NCI-H345 treated with DMSO at 0.1 percent for 48 hours (cell line): ENCODE data around the gene TCP11.

Experiments used
- DNase-seq: peaks from one replicate; lab custom pipeline; 2025; ENCODE audit not compliant: unreplicated experiment; lab: John Stamatoyannopoulos, UW

The TCP11 gene

DNA sequence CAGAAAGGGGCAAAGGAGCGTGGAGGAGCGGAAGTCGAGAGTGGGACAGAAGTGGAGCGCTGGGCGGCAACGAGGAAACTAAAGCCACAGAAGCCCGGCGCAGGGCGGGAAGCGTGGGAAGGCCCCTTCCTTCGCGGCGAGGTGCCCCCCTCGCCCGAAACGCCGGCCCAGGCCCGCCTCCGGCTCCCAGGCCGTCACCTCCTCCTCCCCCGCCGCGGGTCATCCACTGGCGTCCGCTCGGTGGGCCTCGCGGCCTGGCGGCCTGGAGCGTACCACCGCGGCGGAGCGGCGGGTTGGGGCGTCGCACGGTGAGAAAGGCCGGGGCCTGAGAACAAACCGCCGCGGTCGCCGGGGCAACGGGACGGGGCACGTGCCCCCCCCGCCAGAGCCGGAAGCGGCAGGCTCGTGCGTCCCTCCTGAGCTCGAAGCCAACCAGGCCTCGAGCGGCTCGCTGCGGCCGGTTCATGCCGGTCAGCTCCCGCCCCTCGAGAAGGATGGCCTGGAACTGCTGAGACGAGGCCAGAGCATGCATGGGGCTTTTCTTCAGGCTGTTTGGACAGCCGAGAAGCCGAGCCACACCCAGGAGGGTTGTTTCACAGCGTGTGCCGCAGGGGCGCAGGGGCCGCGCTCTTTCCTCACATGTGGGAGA, at the start of gene TCP11:
Gene TCP11 (minus strand): TSS at position 333 of the 649 bp plus-strand sequence. CDS start 469 bp downstream, outside the sequence.
- DNase-seq = no peak

DNA sequence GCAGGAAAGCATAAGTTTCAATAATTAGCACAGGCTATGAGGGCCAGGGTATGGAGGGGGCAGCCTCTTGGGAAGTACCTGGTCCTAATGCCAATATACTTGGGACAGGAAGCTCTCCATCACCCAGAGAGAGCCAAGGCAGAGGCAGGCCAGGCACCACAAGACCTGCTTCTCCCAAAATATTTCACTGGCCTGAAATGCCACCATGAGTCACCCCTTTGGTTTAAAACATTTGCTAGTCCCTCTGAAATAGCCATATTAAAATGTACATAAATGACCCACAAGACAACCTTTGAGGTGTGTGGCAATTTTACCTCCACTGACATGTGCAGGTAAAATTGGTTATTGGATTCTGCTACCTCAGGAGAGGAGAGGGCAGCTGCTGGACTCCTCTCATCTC, 49.2 kb upstream of the TCP11 start:
- DNase-seq = no peak

DNA sequence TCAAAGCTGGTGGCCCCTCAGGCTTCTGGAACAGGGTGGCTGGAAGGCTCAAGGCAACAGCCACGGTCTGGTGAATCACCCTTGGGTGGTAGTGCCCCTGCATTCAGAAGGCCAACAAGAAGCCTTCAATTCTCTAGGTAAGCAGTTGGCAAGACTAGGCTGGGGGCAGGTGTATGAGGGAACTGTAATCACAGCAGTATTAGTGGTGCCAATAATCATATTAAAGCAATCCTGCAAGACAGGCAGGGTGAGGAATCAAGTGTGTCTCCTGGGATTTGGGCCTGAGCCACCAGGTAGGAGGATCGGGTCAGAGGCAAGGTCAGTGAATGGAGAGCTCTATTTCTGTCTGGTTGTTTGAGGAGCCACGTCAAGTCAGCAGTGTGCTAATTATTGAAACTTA, 47.7 kb upstream of the TCP11 start:
- DNase-seq = no peak

DNA sequence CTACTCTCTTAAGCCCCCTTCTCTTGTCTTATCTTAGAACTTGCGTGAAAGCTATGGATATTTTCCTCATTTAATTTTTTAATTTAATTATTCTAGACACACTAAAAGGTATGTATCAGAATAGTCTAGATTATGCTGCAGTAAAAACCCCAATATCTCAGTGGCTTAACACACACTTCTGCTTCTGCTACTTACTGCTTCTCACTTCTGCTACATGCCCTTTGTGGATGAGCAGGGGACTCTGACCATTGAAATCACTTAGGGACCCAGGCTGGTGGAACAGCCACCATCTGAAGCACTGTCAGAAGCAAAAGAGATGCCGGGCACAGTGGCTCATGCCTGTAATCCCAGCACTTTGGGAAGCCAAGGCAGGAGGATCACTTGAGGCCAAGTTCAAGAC, 45.4 kb upstream of the TCP11 start:
- no peak for DNase-seq

DNA sequence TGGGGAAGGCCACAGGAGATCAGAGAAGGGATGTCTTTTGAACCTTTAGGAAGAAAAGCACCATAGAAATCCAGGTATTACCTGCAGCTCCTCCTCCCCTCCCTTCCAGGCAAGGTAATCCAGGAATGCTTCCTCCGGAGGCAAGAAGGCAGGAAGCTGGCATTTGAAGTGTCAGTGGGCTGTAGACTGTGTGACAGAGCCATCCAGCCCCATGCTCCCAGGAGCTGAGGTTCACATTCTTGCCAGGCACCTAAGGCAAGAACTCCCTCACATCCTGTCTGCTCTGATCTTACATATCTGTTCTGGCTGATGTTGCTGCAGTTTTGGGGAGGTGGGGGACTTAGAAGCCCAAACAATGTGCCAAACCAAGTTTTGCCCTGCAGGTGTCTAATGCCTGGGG, 44.8 kb upstream of the TCP11 start:
- no peak for DNase-seq

DNA sequence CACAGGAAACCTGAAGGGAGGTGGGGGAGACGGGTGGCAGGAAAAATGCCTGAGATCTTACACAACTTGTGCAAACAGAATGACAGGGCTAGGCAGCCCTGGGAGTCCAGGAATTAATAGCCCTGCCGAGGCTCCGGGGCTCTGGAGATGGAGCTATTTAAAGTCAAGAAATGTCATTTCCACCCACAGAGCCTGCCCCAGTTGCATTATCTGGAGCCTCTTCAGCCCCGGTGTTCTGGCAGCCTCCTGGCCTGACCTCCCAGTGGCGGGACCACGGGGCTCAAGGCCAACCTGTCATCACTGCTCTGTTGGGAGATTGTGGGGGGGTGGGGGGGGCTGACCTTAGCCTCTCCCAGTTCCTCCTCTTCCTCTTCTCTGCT, 44.2 kb upstream of the TCP11 start:
- no peak for DNase-seq

DNA sequence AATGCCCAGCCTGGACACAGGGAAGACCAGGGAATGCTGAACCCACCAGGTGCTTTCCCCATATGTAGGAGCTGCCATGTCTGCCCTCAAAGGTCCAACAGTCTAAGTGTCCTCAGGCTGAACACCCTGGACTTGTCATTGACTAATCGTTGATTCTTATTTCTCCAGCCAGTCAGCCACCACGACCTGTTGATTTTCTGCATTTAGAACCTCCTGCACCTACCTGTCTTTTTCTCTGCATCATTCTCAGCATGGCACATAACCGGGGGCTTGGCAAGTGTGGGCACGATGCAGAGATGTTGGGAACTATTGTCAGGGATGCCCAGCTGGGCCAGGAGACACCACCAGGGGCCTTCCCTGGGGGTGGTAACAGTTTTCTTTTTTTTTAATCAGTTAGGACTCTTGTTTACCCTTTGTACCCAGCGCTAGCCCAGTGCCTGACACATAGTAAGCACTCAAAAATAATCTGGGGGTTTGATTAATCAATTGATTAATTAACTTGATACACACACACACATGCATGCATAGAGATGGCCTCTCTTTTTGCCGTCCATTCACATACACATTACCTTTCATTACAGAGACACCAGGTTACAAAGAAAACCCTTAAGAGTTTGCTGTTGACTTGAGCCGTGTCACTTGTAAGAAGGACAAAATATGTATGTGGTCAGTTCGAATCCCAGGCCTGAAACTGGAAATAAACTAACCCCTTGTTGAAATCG, 43.6 kb upstream of the TCP11 start:
- no peak for DNase-seq

DNA sequence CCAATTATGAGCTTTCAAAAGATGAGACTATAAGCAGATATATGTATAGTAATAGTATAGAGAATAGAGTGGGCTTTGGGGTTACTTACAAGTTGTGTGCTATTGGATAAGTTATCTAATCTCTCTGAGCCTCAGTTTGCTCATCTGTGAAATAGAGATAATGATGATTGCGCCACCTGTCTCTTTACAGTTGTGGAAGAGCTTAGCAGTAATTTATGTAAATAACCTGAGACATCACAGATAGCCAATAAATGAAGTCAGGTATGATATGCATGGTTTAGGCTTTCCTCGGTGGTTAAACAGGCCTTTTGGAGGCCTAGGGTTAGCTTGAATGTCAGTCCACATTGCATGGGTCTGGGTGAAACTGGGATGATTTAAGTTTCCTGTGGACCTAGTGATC, 42.8 kb upstream of the TCP11 start:
- DNase-seq = no peak

DNA sequence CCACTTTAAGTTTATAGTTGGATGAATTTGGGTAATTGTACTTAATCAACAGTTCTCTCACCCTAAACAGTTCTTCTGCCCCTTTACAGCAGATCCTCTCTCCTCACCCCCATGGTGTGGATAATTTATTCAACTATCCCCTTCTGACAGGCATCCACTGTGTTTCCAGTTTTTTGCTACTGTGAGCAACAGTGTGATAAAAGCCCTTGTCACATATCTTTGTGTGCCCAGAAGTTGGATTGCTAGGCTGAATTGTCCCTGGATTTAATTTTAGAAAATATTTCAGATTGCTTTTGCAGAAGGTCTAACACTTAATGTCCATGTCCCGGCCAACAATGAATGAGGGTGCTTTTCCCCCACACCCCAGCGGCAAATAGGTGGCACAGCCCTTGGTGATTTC, 42.1 kb upstream of the TCP11 start:
- no peak for DNase-seq

DNA sequence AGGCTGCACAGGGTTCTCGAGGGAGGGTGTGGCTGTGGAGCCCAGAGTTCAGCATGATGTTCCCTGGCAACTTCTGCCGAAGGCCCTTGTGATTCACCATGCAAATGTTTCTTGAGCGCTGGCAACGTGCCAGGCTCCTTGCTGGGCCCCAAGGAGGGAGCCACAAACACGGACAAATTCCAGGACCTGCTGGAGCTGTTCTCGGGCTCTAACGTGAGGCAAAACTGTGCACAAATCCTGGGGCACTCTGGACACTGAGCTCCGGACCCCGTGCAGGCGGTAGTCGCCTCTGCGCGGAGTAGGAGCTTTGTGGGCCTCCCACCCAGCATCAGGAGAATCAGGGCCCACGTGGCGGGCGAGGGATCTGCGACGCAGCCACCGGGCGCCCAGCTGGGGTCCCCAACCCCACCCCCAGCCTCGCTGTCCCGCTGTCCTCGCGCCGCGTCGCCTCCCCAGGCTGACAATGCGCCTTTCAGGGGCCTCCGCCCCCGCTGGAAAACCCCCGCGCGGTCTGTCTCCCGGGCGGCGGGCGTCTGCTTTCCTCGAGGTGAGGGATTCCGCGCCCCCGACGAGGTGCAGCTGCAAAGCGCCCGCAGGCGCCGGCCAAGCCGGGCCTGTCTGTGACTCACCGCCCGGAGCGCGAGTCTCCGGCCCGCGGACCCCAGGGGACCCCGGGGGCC, 40.9 kb upstream of the TCP11 start:
- DNase-seq = peak; percentile 52

DNA sequence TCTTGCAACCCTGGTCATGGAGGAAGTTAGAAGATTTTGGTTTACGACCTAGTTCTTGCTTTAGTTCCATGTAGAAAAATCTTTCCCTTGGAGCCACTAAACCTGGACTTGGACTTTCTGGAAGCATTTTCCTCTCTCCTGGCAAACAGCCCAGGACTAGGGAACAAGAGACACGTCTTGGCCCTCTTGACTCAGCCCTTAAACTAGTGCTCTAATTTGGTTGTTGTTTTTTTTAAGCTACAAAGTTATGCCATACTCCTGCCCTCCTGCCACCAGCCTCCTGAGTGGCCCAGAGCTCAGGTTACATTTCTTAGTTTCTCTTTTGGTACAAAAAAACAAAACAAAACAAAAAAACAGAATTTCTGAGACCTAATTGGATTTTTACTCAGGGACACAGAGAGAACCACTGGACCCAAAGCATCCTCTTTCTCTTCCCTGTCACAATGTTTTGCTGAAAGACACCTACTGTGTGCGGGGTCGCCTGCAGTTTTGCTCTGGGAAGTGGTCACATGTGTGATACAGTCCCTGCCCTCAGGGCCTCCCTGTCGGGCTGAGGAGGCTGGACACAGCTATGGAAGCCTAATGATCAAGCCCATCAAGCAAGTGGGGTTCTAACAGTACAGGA, 40.3 kb upstream of the TCP11 start:
- DNase-seq = no peak

DNA sequence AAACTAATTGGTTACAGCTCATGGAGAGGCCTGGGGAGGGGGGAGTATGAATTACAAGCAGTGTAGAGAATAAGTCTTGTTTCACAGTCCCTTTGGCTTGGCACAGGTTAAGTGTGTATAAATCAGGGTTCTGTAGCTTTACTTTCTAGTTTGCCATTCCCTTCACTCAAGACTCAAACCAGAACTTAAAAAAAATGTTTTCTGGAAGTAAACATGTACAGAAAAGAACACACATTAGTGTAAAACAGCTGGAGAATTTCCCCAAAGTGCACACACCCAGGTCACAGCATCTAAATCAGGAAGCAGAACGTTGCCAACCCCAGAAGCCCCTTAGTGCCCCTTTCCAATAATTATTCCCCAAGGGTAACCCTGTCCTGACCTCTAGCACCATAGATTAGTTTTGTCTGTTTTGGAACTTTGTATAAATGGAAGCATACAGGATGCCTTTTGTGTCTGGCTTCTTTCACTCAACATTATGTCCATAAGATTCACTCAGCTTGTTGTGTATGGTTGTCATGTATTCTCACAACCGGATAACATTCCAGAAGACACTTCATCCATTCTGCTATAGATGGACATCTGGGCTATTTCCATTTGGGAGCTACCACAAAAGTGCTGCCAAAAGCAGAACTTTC, 38.9 kb upstream of the TCP11 start:
- DNase-seq = no peak

DNA sequence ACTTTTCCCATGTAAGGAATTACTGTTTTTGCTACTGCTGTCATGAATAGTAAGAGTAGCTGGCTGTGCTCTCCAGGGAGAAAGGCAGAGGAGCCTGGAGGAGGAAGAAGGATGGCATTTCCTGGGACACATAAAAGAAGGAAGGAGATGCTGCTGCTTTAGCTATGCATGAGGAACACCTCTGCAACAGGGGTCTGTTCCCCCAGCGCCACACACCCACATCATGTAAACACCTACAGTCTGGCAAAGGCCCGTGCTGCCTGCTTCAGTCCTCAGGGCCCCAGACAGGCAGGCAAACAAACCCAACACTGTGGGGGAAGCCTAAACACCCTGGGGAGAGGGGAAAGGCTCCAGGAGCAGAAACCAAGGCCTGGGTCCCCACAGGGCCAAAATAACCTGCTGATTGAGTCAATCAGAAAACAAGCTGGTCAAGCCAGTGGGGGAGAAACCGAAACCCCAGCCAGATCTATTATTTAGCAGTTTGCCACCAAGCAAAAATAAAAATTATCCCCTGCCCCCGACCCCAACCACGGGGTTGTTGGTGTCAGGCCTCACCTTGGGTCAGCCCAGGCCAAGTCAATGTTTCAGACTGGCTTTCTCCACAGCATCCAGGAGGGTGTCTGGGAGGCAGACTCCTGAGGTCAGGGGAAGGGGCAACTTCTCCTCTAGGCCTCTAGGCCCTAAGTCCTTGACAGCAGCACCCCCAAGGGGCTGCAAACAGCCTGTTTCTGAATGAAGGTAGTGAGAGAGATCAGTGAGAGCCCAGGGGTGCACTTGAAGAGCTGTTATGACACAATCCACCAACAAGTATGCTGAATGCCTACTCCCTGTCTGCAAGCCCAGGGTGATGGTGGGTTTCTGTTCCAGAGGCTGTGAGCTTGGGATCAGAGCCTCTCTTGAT, 38.0 kb upstream of the TCP11 start:
- DNase-seq = no peak

DNA sequence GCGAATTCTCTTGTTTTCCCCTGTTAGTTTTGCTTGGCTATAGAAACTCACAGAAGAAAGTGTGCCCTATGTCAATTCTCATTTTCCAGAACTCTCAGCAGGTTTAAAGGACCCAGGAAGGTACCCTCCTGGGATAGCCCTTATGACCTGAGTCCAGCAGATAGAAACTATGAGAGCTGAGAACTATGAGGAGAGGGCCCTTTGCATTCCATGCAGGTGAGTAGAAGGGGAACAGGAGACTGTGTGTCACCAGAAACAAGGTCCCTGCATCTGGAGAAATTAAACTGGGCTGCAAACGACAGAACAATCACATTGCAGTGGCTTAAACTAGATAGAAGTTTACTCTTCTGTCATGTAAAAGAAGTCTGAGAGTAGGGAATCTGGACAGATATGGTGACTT, 36.9 kb upstream of the TCP11 start:
- no peak for DNase-seq

DNA sequence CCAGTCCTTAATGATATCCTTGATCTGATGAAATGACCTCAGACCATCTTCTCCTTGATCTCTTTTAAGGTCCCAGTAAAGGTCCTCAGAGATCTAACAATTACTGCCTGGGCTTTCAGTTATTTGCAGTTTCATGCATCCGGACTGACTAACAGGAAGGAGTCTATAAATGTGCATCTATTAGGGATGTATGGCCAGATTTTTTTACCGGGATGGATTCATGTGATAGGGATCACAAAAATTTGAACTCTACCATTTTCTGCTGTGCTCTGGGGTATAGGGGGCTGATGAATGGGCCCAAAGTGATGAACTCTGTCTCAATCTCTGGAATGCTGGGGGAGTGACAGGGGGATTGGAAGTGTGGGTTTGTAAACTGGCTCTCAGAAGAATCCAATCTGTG, 36.5 kb upstream of the TCP11 start:
- no peak for DNase-seq

DNA sequence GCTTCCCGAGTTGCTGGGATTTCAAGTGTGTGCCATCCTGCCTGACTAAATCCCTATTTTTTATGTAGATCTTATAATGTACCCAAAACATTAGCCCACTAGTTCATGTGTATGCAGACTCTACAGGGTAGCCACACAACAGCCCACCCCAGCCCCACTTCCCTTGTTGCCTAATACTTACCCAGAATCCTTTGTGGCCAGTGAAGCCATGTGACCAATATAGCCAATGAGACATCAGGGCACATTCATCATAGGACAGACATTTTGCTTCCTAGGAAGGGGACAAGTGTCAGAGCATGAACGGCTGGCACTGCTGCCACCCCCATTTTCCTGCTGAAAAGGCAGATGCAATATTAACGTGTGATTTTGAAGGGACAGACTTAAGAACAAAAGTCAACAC, 36.0 kb upstream of the TCP11 start:
- DNase-seq = no peak

DNA sequence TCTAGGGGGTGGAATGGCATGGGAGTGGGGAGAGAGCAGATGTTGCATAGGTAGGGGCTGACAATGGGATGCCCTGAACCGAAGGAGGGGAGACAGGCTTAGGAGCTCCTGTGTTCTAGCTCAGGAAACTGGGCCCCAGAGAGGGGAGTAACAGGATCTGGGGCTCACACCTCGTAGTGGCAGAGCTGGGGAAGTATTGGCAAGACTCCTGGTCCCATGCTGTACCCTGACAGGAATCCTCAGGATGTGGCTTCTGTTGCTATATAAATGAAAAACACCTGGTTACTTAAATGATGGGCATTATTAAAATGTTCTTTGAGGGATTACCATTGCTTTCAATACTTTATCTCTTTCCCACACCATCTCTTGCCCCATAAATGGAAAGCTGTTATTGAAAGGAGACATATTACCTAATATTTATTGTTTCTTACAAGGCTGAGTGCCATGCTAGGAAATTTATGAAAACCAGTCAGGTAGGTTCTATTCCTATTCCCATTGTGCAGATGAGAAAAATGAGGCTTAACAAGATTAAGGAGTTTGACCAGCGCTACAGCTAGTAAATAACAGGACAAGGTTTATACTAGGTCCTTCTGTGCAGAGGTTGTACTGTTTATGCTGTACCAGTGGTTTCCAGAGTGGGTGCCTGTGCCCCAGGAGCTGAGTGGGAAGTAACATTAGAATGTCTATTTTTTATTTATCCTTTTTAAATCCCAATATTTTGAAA, 35.3 kb upstream of the TCP11 start:
- DNase-seq = no peak

DNA sequence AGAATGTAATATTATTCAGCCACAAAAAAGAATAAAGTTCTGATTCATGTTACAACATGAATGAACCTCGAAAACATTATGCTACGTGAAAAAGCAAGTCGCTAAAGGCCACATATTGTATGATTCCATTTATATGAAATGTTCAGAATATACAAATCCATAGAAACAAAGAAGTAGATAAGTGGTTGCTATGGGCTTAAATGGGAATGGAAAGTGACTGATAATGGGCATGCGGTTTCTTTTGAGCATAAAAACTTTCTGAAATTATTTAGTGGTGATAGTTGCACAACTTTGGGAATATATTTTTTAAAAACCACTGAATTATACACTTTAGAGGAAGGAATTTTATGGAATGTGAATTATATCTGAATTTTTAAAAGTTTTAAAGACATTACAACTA, 33.4 kb upstream of the TCP11 start:
- DNase-seq = no peak

DNA sequence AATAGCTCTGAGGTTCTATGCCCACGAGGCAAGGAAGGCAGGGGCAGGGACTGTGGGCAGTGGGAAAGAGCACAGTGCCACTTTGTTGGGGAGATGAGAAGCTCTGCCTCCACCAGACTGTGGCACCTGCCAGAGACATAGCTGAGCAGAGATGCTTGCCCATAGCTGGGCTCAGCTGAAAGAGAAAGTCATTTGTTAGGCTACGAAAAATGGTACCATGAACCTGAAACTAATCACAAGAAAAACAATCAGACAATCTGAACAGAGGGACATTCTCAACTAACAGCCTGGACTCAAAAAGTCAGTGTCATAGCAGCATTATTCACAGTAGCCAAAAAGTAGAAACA, 32.9 kb upstream of the TCP11 start:
- no peak for DNase-seq
